ENCODE data around the gene CALCB.
"Not testable (repeated sequence)": the region's sequence is repeated elsewhere in the genome, so short reads cannot be mapped to it uniquely, and the experiment has no call there.

CALCB gene

DNA sequence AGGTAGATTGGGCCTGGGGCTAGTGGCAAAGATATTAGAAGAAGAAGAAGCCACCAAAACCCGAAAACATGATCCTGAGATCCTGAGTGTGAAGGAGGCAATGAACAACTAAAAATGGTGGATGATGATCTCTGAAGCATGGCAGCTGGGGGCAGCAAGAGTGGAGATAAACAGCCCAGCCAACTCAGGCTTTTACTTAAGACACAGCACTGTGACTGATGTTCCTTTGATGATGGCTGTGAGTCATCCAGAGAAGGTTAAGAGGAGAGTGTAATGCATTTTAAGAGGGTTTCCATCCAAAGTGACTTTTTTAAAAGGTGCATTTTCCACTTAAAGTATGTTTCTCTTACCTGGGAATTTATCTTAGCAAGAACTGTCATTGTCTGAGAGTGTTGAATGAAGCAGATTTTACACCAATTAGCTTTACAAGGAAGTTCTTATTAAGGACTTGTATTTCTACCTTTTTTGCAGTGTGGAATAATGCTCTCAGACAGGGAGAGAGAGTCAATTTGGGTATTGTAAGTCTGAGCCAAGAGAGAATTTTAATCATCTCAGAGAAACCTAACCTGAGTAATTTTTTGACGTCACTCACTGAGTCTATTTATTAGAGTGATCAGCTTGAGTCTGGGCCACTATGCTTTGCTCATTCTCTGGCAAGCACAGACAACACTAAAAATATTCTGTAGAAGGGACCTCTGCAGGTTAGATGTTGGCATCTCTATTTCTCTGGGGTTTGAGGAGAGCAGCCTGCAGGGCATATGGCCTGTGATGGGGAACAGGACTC is 14.1 kb upstream of the CALCB start:
- no peak overlapping the region for H3K27ac ChIP-seq
- no peak for TF ChIP-seq CTCF (conservative IDR thresholded peaks at IDR 0.05)

DNA sequence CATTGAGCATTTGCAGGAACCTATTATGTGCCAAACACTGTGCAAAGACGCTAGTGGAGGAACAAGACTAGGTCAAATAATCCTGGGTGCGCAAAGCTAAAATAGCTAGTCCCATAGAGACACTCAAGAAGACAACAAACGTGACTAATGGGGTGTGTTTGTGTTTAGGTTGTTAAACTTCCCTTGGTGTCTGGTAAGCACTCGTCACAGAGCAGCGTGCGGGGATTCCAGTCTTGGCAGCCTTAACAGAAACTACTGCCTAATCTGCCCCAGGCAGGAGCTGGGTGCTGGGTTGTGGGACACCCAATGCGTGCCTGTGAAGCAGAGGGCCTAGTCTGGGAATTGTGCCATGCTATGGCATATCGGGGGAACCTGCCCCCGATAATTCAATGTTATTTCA is 10.8 kb upstream of the CALCB start:
- no peak for TF ChIP-seq CTCF (conservative IDR thresholded peaks at IDR 0.05)
- H3K27ac ChIP-seq, result no peak overlapping the region

DNA sequence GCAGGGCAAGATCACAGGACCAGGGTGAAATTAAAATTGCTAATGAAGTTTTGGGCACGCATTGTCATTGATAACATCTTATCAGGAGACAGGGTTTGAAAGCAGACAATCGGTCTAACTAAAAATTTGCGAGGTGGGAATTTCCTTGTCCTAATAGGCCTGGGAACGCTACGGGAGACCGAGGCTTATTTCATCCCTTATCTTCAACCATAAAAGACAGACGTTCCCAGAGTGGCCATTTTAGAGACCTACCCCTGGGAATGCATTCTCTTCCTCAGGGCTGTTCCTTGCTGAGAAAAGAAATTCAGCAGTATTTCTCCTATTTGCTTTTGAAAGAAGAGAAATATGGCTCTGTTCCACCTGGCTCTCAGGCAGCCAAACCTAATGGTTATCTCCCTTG is 3.6 kb upstream of the CALCB start:
- not testable (repeated sequence) for H3K27ac ChIP-seq

DNA sequence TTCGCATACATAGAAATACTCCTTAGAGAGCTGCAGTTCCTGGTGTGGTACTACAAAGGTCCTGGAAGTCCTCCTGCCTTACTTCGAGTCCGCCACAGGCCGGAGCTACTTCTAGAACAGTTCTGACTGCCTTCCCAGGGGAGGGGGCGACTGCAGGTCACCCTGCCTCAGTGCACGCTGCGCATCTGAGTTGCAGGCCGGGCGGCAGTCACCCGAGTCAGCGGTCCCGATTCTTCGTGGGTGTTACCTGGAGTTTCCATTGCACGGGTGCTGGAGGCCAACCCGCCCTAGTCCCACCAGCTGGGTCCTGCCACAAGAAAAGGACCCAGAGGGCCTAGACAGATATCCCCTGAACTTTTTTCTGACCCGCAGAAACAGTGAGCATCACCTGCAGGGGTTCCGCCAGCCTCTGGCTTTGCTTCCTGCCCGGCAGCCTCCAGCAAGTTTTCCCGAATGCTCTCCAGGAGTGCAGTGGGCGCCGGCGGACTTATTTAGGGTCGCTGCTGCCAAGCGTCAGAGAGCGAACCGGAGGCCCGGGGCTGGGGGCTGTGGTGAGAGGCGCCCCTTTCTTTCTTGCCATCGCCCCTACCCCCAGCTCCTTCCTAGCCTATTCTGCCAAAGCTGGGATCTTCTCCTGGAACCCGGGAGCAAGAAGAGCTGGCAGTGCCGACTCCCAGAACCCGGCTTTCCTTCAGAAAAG is 1.7 kb upstream of the CALCB start:
- no peak for TF ChIP-seq CTCF (conservative IDR thresholded peaks at IDR 0.05)
- no peak overlapping the region for H3K27ac ChIP-seq

GRCh38 chr11:15072551-15073143 is 746 bp upstream of the CALCB start:
- TF ChIP-seq CTCF (conservative IDR thresholded peaks at IDR 0.05), result no peak
- H3K27ac ChIP-seq, result no peak overlapping the region

DNA sequence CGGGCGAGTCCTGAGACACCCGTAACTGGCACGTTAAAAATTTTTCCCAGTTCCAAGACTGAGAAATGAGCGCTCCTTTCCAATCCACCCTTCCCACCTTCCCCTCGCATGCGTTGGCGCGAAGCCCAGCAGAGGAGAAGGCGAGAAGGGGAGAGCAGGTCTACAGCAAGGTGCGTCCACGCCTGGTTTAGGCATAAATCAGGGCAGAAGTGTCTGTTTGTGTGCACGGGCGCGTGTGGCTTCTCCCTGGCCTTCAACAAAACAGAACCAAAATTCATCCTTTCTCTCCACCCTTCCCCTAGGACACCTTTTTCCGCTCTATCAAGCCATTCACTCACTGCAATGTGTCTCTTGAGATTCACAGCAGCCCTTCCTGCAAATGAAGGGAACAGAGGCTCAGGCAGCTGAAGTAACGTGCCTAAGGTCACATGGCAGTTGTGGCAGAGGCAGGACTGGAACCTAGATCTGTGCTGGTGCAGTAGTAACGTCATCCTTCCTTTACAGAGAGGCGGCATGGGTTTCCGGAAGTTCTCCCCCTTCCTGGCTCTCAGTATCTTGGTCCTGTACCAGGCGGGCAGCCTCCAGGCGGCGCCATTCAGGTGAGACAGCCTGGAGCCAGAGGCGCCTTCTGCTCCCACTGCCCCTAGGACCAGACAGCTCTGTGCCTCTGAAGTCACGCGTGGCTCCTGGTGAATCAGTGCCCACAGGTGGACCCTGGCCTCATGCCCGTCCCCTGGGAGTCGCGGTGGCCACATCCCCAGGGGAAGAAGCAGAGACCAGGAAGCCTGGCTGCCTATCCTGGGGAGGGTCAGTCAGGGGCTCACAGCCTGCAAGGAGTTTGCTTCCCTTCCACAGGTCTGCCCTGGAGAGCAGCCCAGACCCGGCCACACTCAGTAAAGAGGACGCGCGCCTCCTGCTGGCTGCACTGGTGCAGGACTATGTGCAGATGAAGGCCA is 1.1 kb downstream of the CALCB start:
- TF ChIP-seq CTCF (conservative IDR thresholded peaks at IDR 0.05), result peak; percentile 90
- H3K27ac ChIP-seq, result no peak overlapping the region

DNA sequence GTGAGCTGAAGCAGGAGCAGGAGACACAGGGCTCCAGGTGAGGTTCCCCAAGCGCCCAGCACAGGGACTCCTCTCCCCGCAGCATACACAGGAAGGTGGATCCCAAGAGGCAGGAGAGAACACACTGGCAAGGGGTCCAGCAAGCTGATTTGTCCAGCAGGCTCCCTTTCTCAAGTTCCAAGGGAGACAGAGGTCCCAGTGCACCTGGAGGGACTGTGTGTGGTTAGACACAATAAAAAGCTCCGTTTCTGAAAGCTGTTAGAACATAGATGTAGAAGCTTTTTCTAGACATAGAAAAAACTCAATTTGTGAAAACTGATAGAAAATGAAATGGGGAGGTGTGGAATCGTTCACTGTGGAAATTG is 1.8 kb downstream of the CALCB start:
- peak; percentile 62 for TF ChIP-seq CTCF (conservative IDR thresholded peaks at IDR 0.05)
- H3K27ac ChIP-seq, result no peak overlapping the region

All from VCaP (cell line).